ENCODE results near the gene HMGN4. TPM values are rescaled to one million over a fixed set of nuclear protein-coding genes. Genes with fewer than 3 reads are reported as not detected.

Gene HMGN4
- total RNA-seq, 1 donor from 2014 or later = 25.1 TPM

DNA sequence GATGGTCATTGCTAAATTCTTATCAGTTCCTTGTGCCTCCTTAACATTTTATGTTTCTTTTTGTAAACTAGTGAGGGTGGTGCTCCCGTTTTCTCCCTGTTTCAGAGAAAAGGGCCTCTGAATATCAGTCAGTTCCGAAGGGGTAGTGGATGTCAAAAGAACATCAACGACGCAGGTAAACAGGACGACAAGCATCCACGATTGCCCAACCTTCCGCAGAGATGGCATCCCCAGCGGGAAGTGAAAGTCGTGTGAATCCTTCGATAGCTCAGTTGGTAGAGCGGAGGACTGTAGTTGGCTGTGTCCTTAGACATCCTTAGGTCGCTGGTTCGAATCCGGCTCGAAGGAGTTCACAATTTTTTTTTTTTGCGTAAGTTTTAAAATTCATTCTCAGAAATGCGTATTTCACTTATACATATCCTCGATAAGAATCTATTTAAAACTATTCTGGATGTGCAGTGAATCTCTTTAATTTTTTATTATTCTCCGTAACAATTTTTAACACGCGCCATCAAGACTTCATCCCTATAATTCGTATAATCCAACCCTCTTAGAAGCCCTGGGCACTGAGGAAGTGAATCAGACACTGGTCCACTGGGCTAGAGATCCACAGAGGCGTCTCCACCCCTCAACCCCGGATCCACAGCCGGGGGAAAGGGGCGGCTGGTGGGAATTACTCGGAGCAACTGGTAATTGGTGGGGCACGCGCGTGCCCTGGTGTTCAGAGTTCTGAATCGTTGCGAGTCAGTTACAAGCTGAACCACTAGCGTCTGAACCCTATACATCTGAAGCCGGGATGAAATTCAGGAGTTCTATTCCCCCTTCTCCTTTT, 30.7 kb downstream of the HMGN4 start:
- intact Hi-C loops (cut with DNase I) = no loop called here
- ATAC-seq (ENCODE audit: poor library complexity) (peak; percentile 91), DNase-seq (peak; percentile 91)

DNA sequence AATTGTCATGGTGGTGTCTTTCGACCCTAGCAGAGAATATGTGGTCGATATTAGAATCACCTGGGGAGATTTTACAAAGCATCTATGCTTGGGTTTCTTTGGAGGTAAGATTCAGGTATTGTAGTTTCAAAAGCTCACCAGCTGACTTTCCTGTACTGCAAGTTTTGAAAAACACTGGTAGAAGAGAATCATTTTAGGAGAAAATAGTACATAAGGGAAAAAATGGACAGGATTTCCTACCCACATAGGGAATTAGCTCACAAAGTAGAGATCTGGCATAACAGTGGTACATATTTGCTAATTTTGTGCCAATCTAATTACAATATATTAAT, 31.2 kb downstream of the HMGN4 start:
- intact Hi-C loops (cut with DNase I) = no loop called here
- DNase-seq (no peak), ATAC-seq (ENCODE audit: poor library complexity) (no peak)

DNA sequence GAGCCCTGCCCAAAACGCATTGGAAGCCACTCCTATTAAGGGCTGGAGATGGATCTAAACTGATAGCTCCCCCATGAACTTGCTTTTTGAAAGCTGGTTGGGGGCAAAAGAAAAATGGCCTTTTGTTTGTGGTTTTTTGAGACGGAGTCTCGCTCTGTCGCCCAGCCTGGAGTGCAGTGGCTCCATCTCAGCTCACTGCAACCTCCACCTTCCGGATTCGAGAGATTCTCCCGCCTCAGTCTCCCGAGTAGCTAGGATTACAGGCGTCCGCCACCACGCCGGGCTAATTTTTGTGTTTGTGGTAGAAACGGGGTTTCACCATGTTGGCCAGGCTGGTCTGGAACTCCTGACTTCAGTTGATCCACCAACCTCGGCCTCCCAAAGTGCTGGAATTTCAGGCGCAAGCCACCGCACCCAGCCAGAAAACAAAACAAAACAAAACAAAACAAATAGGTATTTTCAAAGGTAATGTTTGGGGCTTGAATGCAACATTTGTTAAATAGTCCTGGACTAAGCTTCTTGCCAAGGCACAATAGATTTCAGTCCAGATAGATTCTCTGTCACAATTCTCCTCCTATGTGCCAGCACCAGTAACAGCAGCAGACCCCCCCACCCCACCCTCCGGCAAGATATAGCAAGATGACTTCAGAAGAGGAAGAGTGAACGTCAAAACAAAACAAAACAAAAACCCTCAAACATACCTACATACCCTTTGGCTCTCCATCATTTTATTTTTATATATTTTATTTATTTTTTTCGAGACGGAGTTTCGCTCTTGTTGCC, 32.1 kb downstream of the HMGN4 start:
- ATAC-seq (ENCODE audit: poor library complexity) (no peak), DNase-seq (no peak)
- intact Hi-C loops (cut with DNase I) = no loop called here

DNA sequence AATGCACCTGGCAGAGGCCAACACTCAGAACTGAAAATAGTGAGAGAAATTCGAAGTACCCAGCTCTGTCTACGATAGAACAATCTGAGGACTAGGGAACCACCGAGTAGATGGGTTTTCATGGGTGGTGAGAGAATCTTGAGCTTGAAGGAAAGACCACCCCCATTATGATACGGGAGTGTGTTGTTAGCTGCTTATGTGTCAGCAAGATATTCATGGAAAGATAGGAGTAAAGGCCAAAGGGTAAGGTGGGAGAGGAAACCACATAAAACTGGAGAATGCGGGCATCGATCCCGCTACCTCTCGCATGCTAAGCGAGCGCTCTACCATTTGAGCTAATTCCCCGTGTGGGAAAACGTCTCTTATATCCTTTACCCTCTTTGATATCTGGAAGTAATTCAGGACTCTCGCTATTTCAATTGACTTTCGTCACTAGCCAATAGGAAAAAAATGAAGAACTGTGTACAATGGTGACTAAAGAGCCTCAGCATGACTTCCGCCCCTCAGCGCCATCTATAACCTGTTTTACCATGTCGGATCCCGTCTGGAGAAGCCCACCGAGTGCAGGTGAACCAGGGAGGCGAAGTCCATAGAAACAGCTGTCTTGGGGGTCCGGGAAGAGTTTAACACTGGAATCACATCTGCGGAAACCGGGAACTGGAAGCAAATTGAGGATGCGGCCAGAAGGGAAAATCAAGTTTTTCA, 33.6 kb downstream of the HMGN4 start:
- intact Hi-C loops (cut with DNase I) = no loop called here
- DNase-seq (peak; percentile 64), ATAC-seq (ENCODE audit: poor library complexity) (peak; percentile 82)

DNA sequence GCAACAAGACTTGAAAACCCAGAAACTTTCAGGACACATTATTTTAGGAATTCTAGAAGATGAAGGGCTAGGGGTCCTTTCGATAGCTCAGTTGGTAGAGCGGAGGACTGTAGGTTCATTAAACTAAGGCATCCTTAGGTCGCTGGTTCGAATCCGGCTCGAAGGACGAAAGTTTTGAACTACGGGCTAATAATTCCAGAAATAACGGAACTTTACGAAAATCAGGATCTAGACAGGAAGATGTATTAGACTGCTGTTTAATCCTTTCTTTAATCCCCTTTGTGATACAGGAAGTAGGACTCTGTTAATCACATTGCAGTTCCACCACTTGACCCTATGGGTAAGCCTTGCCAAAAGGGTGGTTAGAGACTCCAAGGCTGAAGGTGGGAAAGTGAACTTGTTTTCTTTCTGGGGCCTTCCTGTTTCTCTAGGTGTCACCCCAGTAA, 37.4 kb downstream of the HMGN4 start:
- ATAC-seq (ENCODE audit: poor library complexity) = no peak
- no peak for DNase-seq
- intact Hi-C loops (cut with DNase I) = no loop called here

DNA sequence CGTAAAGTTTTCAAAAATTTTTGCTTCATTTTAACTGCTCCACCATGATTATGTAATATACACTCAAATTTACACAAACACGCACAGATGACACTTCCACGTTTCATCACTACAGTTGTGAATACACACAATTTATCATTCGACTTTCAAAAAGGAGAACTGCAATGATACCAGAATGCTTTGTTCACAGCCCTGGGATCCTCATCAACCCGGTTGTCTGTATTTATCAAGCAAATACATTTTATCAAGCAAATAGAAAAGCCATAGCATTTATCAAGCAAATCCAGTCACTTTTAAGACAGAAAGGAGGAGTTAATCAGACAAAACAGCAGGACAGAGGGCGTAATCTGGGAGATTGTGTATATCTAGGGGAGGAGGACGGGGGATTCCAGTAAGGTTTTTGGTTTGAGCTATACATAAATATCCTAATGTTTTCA, 38.3 kb downstream of the HMGN4 start:
- ATAC-seq (ENCODE audit: poor library complexity) (no peak), DNase-seq (no peak)
- intact Hi-C loops (cut with DNase I) = no loop called here

DNA sequence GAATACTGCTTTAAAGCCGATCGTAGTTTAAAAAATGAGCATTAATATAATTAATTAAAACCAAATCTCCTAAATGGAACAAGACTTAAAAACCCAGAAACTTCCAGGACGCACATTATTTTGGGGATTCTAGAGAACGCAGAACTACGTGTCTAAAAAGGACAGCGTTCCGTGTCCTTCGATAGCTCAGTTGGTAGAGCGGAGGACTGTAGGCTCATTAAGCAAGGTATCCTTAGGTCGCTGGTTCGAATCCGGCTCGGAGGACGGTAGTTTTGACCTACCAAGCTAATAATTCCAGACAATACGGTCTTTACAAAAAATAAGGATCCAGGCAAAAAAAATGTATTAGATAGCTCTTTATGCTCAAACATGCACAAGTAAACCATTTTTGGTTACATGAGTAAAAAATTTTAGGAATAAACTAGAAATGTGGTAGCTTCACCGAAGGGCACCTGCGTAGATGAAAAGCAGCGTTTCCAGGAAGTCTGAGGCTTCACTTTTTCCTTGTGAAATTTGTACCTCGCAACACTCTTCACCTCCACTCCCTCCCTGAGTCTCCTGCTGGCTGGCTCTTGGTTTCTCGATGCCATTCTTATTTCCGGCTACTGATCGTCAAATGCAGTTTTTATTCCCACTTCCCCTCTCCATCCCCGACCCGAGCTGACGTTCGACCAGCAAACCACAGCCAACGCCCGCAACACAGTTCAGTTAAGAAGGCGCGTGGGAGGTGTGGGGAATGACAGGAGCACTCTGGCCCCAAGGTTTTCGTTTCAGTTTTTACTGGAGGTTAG, 39.0 kb downstream of the HMGN4 start:
- intact Hi-C loops (cut with DNase I) = no loop called here
- ATAC-seq (ENCODE audit: poor library complexity) (peak; percentile 50), DNase-seq (no peak)

DNA sequence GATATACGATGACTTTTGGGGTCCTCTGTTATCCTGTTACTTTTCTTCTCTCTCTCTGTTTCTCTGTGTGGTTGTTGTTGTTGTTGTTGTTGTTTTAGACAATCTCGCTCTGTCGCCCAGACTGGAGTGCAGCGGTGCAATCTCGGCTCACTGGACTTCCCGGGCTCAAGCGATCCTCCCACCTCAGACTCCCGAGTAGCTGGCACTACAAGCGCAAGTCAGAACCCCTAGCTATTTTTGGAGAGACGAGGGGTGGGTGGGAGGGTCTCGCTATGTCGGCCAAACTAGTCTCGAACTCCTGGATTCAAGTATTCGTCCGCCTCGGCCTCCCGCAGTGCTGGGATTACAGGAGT, 39.5 kb downstream of the HMGN4 start:
- ATAC-seq (ENCODE audit: poor library complexity) = no peak
- no peak for DNase-seq
- intact Hi-C loops (cut with DNase I) = no loop called here

DNA sequence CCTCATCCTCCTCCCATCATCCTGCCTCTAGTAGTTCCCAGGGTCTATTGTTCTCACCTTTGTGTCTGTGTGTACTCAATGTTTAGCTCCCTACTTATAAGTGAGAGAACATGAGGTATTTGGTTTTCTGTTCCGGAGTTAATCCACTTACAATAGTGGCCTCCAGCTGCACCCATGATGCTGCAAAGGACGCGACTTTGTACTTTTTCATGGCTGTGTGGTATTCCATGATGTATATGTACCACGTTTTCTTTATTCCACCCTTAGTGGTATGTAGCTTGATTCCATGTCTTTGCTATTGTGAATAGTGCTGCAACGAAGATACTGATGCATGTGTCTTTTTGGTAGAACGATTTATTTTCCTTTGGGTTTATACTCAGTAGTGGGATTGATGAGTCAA, 40.1 kb downstream of the HMGN4 start:
- intact Hi-C loops (cut with DNase I) = no loop called here
- ATAC-seq (ENCODE audit: poor library complexity) = no peak

DNA sequence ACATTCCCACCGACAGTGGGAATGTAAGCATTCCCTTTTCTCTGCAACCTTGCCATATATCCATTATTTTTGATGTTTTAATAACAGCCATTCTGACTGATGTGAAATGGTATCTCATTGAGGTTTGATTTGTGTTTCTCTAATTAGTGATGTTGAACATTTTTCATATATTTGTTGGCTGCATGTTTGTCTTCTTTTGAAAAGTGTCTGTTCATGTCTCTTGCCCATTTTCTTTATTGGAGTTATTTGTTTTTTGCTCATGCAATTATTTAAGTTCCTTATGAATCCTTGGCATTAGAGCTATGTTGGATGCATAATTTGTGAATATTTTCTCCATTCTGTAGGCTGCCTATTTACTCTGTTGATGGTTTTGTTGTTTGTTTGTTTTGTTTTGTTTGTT, 40.6 kb downstream of the HMGN4 start:
- no peak for DNase-seq
- ATAC-seq (ENCODE audit: poor library complexity) = no peak
- intact Hi-C loops (cut with DNase I) = no loop called here

More for the DNA sequence above, 40.1 kb downstream of the HMGN4 start:
- no peak for DNase-seq

DNA sequence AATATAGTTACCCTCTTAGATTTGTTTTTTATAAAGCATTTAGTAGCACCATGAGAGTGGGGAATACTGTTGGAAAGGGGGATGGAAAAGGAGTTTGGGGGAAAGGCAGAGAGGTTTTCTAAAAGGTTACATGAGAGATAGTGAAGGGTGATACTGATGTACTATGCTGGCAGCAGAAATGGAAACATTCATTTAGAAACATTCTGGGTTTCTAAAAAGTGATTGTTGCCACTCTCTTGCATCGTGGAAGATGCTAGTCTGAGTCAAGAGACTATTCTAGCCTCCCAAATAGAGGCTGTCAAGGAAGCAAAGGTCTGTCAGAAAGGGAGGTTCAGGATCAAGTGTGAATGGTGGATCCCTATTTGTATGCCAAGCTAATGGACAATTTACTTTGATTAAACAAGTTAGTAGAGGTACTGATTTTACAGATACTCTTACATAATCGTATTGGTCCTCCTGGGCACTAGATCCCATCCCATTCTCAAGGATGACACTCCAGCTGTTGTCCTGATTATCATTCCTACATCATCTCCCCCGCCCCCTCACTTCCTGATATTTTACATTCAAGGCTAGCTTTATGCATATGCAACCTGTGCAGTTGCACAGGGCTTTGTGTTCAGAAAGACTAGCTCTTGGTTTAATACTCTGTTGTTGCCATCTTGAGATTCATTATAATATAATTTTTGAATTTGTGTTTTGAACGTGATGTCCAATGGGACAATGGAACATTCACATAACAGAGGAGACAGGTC, 43.2 kb downstream of the HMGN4 start:
- ATAC-seq (ENCODE audit: poor library complexity) = no peak
- DNase-seq = no peak
- intact Hi-C loops (cut with DNase I) = no loop called here

DNA sequence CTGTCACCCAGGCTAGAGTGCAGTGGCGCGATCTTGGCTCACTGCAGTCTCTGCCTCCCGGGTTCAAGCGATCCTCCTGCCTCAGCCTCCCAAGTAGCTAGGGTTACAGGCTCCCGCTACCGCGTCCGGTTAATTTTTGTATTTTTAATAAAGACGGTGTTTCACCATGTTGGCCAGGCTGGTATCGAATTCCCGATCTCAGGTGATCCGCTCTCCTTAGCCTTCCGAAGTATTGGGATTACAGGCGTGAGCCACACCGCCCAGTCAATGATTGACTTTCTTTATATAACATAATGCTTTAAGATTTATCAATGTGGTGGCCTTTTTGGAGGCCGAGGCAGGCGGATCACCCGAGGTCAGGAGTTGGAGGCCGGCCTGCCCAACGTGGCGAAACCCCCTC, 50.8 kb downstream of the HMGN4 start:
- ATAC-seq (ENCODE audit: poor library complexity) (no peak), DNase-seq (no peak)
- intact Hi-C loops (cut with DNase I) = no loop called here

DNA sequence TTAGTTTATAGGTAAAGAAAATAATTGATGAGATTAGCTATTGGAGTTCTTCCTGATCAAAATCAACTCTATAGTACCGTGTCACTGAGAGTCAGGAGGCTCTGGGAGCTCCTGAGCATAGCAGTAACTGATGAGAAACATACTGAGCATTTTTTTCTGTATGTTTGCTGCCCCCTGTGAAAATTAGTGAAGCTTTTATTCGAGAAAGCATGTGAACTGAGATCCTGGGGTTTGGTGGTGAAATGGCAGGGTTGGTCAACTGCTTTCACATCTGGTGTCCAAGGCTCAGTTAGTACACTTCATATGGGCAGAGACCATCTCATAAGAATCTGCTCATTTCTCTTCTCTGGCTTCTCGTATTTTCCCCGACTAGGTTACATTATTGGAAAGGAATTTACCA, 54.5 kb downstream of the HMGN4 start:
- ATAC-seq (ENCODE audit: poor library complexity) = no peak
- intact Hi-C loops (cut with DNase I) = loop anchor here (5.0 kb wide), 1 partner anchor 250 kb away; no protein-coding TSS in a partner anchor
- no peak for DNase-seq

DNA sequence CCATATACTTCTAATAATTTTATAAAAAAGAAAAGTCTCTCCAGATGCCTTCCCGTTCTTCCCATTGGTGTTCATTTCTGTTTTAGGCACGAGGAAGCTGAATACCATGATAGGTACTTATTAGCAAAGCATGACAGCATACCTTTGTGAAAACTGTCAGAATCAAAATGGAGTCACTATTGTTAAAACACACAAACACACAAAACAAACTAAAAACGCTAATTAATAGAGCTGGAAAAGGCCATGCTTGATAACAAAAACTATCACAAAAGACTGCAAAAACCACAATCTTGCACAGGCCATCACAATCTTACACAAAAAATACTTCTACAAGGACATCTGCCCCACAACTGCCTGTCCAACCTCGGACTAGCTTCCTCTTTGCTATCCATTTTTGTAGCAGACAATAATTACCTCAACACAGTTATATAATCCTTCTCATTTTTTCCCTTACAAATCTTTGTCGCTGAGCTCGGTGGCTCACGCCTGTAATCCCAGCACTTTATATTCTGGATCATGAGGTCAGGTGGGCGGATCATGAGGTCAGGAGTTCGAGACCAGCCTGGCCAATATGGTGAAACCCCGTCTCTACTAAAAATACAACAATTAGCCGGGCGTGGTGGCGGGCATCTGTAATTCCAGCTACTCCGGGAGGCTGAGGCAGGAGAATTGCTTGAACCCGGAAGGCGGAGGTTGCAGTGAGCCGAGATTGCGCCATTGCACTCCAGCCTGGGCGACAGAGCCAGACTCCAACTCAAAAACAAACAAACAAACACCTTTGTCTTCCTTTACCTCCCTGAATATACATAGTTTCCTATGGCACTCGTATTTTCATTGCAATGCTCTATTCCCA, 55.3 kb downstream of the HMGN4 start:
- ATAC-seq (ENCODE audit: poor library complexity) = no peak
- intact Hi-C loops (cut with DNase I) = loop anchor here (5.0 kb wide), 1 partner anchor 251 kb away; no protein-coding TSS in a partner anchor
- no peak for DNase-seq

DNA sequence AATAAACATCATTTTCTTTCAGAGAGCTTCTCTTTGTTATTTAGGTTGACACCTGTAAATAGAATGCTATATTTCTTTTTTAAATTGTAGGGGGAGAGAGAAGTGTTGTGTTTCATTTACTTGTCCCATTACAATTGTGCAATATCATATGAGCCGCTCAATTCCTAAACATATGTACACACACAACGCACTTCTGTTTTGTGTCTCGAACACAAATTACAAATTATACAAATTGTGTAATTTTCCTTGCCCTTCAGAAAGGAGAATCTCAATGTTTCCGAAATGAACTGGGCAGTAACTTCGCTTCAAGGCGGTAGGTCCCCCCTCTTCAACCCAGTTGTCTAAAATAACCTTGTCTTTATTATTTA, 55.9 kb downstream of the HMGN4 start:
- DNase-seq = no peak
- no peak for ATAC-seq (ENCODE audit: poor library complexity)
- intact Hi-C loops (cut with DNase I) = loop anchor here (5.0 kb wide), 1 partner anchor 252 kb away; no protein-coding TSS in a partner anchor

DNA sequence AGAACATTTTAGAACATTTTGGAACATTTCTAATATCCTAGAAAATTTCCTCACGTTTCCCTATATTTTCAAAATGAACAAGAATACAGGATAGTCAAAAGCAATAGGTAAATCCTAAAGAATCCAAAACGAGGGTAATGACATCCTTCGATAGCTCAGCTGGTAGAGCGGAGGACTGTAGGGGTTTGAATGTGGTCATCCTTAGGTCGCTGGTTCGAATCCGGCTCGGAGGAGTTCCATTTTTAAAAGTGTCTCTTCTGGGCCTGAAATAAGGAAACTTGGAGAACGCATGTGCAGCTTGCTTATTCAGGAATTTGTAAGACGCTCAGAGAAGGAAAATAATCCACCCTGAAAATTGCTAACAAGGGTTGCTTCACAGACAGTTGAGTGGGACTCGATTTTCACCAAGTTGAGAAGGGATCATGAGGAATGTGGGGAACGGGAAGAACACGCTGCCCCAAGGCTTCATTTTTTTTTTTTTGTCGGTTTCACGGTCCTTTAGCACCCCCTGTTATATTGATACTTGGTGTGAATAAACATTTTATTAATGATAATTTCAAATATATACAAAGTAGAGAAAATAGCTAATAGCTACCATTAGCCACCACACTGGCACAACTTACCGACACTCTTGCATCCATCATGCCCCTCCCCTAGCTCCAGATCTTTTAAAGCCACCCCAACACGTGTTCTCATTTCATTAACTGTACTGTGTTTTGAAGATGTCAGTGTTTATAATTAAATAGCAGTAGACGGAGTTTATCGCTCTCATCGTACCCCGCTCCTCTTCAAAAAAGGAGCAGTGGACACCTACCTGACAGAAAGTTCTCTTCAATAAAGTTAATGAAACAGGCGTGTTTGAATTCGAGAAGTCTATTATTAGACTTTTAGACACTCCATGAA, 56.8 kb downstream of the HMGN4 start:
- intact Hi-C loops (cut with DNase I) = loop anchor here (5.0 kb wide), 1 partner anchor 253 kb away; no protein-coding TSS in a partner anchor
- DNase-seq (no peak), ATAC-seq (ENCODE audit: poor library complexity) (no peak)

All from Right ventricle myocardium superior (tissue), 1 donor.